DOHH2 (cell line): Measurements from ENCODE around the gene NOTCH1.

ENCODE experiments used
- CTCF ChIP-seq: fragments of 200-600 bp; sonication (generic); IDR thresholded peaks from one replicate; pipeline ENCODE4 v1.5.1; 2014; ENCODE audit warnings: antibody characterized with exemption, mild to moderate bottlenecking, low read depth, low read length; ENCODE audit not compliant: poor library complexity, severe bottlenecking
- EZH2phosphoT487 ChIP-seq: fragments of 200-600 bp; sonication (generic); IDR thresholded peaks from 2 replicates; pipeline ENCODE4 v1.6.1; 2017; ENCODE audit warnings: borderline replicate concordance, mild to moderate bottlenecking, antibody characterized with exemption, low read length, moderate library complexity, mixed read lengths

DNA sequence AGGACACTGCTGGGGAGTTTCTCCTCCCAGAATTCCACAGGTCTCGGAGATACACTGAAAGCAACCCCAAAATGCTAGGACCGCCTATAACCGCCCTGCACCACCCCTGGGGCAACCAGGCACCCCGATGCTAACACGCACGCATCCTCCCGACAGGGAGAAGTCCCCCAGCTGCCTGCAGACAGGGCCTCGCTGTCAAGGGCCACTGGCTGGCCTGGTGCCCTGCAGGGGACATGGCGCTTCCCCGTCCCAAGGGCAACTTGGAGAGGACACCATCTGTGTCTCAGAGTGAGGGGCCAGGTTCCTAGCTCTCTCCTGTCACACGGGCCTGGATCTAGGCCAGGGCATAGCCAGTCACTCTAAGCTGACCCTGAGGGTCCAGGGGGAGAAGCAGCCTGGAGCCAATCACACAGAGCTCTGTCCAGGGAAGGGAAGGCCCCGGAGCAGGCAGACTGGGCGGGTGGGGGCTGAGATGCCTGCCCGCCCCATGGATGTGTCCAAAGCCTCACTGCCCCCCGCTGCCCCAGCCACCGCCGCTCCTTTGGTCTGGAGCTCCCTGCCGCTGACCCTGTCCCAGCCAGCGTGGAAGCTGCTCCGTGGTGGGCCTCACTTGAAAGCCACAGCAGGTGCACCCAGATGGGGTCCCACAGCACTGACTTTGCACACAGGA, 9.7 kb downstream of the NOTCH1 start:
- TF ChIP-seq CTCF (no peak), EZH2phosphoT487 (no peak)
